ENCODE data around the gene OBSCN.

DNA sequence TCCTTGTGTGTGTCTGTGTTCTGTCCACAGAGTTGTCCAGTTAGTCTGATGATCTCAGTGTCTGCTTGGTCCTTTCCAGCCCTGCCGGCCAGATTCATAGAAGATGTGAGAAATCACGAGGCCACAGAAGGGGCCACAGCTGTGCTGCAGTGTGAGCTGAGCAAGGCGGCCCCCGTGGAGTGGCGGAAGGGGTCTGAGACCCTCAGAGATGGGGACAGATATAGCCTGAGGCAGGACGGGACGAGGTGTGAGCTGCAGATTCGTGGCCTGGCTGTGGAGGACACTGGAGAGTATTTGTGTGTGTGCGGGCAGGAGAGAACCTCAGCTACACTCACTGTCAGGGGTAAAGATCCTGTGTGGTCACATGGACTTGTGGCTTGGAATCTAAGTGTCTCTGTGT is 95.8 kb downstream of the OBSCN start:
- TF ChIP-seq SP1 (IDR thresholded peaks at IDR 0.05) (no peak), SUZ12 (IDR thresholded peaks at IDR 0.05) (no peak), LEF1 (IDR thresholded peaks at IDR 0.05; ENCODE audit: borderline replicate concordance) (no peak)
- TF ChIP-seq, protein P1, sequence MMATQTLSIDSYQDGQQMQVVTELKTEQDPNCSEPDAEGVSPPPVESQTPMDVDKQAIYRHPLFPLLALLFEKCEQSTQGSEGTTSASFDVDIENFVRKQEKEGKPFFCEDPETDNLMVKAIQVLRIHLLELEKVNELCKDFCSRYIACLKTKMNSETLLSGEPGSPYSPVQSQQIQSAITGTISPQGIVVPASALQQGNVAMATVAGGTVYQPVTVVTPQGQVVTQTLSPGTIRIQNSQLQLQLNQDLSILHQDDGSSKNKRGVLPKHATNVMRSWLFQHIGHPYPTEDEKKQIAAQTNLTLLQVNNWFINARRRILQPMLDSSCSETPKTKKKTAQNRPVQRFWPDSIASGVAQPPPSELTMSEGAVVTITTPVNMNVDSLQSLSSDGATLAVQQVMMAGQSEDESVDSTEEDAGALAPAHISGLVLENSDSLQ (IDR thresholded peaks at IDR 0.05): no peak

All from HEK293T (cell line).